ENCODE data around the gene SNCAIP.

DNA sequence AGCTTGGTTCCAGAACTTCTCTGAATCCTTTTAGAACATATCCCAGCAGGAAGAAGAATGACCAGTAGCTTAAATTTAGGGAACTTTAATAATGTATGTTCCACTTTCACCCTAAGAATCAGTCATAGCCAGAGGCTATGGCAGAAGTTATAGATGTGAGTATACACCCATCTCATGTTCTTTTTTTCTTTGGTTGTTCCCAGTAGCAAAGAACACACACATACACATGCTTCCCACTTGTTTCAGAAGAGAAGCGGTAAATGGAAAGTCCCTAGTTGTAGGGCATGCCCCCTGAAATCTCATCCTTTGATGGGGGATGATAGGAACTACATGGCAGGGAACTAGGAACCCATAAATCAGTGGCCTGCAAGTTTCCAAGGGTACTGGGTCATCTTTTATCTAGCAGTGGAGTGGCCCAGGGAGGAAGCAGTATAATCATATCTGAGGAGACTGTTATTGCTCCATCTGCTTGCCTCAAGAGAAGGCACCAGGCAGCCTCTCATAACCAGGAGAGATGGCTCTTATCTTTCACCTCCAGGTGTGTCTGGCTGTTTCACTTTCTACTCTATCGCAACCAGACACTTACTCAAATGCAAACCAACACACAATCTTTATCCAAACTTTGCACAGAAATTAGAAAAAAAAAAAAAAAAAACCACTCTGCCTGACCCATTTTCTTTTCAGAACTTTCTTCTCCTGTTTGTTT lies 109.5 kb downstream of the SNCAIP start:
- no peak for TF ChIP-seq ARNT (IDR thresholded peaks at IDR 0.05)
- no peak for TF ChIP-seq SETDB1 (IDR thresholded peaks at IDR 0.05; ENCODE audit: low read length)
